ENCODE data around the gene PATL2. TPM values are rescaled to one million over a fixed set of nuclear protein-coding genes. Genes with fewer than 3 reads are reported as not detected.

PATL2 gene
- total RNA-seq, 1 donor from 2014 or later: not detected

GRCh38 chr15:44668921-44669320, 42.2 kb downstream of the PATL2 start:
- no peak overlapping the region for H3K4me3 ChIP-seq
- no peaks in the 10 kb centered on the region for H3K9me3 ChIP-seq
- no peaks in the 10 kb centered on the region for H3K36me3 ChIP-seq
- peaks cover 3% of the 10 kb centered on the region for H3K4me1 ChIP-seq
- intact Hi-C loops (cut with DNase I): no loop called here
- H3K27me3 ChIP-seq: no peaks in the 10 kb centered on the region
- no peak overlapping the region for H3K27ac ChIP-seq
- TF ChIP-seq POLR2AphosphoS5 (IDR thresholded peaks at IDR 0.05; ENCODE audit: insufficient read depth in 1 of 2, low read depth in 1 of 2): no peak
- no peak for TF ChIP-seq CTCF (IDR thresholded peaks at IDR 0.05)
- TF ChIP-seq POLR2A (IDR thresholded peaks at IDR 0.05): no peak
- DNase-seq (ENCODE audit: extremely low spot score in 2 of 2): no peak

DNA sequence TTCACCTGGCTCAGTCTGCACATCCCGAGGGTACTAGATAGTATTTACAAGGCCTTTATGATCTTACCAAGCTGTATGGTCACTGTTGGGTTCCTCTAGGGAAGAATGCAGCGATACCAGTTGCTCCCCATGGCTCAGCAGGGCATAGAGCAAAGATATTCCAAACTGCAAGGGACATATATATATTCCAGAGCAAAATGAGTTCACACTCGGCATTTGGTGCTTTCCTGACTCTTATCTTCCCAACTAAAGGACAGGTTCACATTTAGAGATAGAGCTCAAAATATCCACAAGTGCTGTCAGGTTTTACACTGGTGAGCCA, 44.1 kb downstream of the PATL2 start:
- Histone ChIP-seq H3K9me3 (no peaks in the 10 kb centered on the region), H3K4me1 (peaks cover 14% of the 10 kb centered on the region), H3K36me3 (no peaks in the 10 kb centered on the region), H3K4me3 (no peak overlapping the region), H3K27ac (no peak overlapping the region), H3K27me3 (no peaks in the 10 kb centered on the region)
- intact Hi-C loops (cut with DNase I): no loop called here
- no peak for TF ChIP-seq POLR2A (IDR thresholded peaks at IDR 0.05)
- DNase-seq (ENCODE audit: extremely low spot score in 2 of 2): no peak

- Histone ChIP-seq H3K27me3 (no peaks in the 10 kb centered on the region), H3K4me3 (no peak overlapping the region), H3K36me3 (no peaks in the 10 kb centered on the region), H3K4me1 (peaks cover 20% of the 10 kb centered on the region), H3K9me3 (no peaks in the 10 kb centered on the region), H3K27ac (no peak overlapping the region)
- DNase-seq (ENCODE audit: extremely low spot score in 2 of 2): no peak
- intact Hi-C loops (cut with DNase I): no loop called here
- no peak for TF ChIP-seq POLR2A (IDR thresholded peaks at IDR 0.05)
- TF ChIP-seq CTCF (IDR thresholded peaks at IDR 0.05): no peak
- TF ChIP-seq POLR2AphosphoS5 (IDR thresholded peaks at IDR 0.05; ENCODE audit: insufficient read depth in 1 of 2, low read depth in 1 of 2): no peak
Measured at GRCh38 chr15:44666210-44667038, 44.7 kb downstream of the PATL2 start.

DNA sequence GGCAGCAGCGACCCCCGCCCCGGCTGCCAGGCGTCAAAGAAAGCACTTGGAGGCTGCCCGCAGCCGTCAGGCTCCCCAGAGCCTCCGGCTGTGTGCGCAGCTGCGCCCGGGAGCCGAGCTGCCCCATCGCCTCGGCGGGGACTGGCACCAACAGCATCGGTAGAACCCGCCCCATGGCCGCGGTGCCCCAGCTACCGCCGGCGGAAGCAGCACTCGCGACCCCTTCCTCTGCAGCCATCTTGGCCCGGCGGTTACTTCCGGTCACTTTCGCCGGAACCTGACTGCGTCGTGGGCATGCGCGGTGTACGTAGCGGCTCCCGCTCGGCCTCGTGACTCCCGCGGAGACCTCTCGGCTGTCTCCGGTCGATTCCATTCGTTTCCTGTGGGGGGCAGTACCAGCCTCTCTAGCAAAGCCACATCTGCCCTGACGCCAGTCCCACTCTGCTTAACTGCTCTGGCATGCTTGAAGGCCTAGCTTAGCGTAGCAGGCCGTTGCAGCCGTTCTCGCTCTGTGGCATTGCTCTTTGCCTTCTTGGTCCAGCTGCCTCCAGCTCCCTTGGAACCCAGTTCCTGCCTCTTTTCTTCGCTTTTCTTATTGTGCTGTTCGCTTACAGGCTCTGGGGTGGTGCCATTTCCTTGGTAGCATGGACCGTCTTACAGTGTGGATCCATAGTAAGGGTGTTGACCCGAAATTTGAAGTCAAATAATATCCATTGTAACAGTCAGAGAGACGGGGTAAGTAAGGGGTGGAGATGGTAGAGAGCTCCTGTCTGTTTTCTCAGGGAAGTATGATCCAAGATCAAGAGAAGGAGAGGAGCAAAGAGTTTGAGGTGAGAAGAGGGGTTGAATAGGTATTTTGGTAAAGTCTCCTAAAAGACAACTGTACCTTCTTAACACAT, 47.5 kb downstream of the PATL2 start, which contains the start of gene SPG11:
Gene SPG11, minus strand, starts transcription at position 253 of the 899 bp plus-strand sequence. Its CDS starts 15 bp downstream, at position 238.
- intact Hi-C loops (cut with DNase I): loop anchor here (5.0 kb wide), 1 partner anchor 64 kb away; no protein-coding TSS in a partner anchor

More for the DNA sequence above, 47.5 kb downstream of the PATL2 start, which contains the start of gene SPG11:
- DNase-seq (ENCODE audit: extremely low spot score in 2 of 2): peak in 1 of 2 donors; percentile 96
- Histone ChIP-seq H3K9me3 (no peaks in the 10 kb centered on the region), H3K4me3 (peak within 1 kb of the TSS; percentile 95 to 100), H3K27ac (peak within 1 kb of the TSS; percentile 96), H3K36me3 (peaks cover 0 to 5% of the 10 kb centered on the region in 2 donors), H3K27me3 (no peaks in the 10 kb centered on the region), H3K4me1 (peaks cover 25% of the 10 kb centered on the region)
- TF ChIP-seq POLR2A (IDR thresholded peaks at IDR 0.05): peak in 1 of 2 donors; percentile 80
- peak; percentile 92 to 98 for TF ChIP-seq POLR2AphosphoS5 (IDR thresholded peaks at IDR 0.05; ENCODE audit: insufficient read depth in 1 of 2, low read depth in 1 of 2)
- peak; percentile 55 to 95 (median 82) for TF ChIP-seq CTCF (IDR thresholded peaks at IDR 0.05)

Measured in vagina (tissue), 2 donors.